ENCODE data around the gene FUT6.

The FUT6 gene

DNA sequence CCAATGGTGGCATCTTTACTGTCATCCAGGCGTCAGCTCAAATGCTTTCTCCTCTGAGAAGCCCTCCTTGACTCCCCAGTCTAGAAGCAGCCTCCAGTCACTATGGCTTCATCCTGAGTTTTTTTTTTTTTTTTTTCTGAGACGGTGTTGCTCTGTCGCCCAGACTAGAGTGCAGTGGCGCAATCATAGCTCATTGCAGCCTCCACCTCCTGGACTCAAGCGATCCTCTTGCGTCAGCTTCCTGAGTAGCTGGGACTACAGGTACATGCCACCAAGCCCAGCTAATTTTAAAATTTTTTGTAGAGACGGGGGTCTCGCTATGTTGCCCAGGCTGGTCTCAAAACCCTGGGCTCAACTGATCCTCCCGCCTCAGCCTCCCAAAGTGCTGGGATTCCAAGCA is 30.4 kb downstream of the FUT6 start:
- no peak for FAIRE-seq
- no peak for DNase-seq (ENCODE audit: extremely low spot score, insufficient read length, low read depth)

DNA sequence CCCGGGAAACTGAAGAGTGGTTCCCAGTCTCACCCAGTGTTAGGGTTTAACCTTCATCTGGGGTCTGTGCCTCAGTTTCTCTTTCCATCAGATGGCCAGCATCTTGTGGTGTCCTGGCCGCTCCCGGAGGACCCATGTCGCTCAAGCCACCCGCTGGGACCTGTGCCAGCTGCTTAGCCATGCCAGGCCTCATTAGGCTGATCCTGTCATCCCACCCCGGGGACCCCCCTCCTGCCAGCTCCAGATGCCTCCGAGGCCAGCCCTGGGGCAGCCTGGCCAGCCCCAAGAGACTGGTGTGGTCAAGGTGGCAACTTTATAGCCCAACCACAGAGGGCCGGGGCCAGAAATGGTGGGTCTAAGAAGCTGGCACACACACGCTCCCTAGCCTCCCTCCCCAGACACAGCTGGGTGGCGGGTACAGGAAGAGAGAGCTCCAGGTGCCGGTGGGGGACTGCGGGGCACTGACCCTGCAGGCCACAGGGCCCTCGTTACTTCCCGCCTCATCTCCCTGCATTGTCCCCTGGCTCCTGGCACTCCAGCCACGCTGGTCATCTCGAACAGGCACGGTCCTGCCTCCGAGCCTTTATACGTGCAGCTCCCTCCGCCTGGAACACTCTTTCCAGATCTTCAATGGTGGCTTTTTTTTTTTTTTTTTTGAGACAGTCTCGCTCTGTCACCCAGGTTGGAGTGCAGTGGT is 31.2 kb downstream of the FUT6 start:
- FAIRE-seq, result no peak
- DNase-seq (ENCODE audit: extremely low spot score, insufficient read length, low read depth), result no peak

DNA sequence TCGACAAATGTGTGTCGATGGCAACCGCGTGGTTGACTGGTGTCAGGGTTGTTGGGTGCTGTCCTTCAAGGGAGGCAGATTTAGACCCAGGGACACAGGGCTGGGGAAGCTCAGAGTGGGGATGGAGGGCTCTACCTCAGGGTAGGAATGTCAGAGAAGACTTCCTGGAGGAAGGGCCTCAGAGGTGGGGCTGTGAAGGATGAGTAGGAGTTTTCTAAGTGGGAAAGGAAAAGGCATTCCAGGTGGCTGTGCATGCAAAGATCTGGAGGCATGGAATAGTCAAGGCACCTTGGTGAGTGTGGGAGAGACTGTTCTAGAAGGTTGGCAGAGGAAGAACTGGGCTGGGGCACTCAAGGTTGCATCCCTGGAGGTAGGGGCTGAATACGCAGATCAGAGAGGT is 32.6 kb downstream of the FUT6 start:
- FAIRE-seq (no peak), DNase-seq (ENCODE audit: extremely low spot score, insufficient read length, low read depth) (no peak)

DNA sequence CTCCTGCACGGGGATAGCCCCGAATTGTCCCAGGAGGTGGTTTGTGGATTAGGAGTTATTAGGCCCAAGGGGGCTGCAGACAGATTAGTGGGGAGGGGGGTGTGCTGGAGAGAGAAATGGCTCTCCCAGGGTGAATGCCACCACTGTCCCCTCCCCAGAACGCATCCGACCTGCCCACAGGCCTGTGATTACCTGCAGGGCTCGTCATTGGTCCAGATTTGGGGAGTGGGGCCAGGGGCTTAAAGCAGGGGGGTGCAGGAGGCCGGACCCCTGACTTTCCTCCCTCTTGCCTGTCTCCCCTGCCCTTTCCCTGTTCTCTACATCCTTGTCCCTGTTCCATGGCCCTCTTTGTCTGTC is 33.4 kb downstream of the FUT6 start:
- no peak for FAIRE-seq

DNA sequence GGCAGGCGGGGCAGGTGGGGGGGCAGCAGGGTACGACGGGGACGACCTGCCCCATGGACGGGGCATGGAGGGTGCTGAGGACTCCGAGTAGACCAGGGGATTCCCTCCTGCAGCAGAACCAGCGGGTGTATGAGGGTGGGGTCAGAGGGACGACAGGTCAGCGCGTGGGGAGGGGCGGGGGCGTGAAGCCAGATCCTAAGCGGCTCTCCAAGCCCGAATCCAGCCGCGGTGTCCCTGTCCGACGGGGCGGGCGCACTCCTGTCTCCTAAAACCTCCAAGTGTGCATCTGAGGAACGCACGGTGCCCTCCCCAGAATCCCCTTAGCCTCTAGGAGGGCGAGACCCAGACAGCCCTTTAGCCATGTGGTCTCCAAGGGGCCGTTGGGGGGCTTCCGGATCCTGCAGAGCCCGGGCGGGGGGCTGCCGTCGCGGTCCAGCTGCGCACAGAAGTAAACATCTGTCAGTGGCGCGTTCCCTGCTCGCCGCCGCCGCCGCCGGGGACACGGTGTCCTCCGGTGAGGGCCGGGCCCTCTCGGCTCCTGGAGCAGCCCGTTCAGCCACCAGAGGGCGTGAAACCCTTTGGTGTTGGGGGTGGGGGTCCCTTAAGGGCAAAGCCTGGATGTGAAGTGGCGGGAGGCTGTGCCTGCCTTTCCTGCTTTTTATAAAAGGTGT is 33.9 kb downstream of the FUT6 start:
- FAIRE-seq, result no peak

More for the DNA sequence above, 33.4 kb downstream of the FUT6 start:
- DNase-seq (ENCODE audit: extremely low spot score, insufficient read length, low read depth), result no peak

GRCh38 chr19:5804516-5805461 is 34.7 kb downstream of the FUT6 start, which contains the start of gene NRTN:
NRTN (plus strand) TSS chr19:5805067; CDS start chr19:5824166, 19,099 bp downstream.
- no peak for DNase-seq (ENCODE audit: extremely low spot score, insufficient read length, low read depth)
- FAIRE-seq, result no peak

More for the DNA sequence above, 33.9 kb downstream of the FUT6 start:
- no peak for DNase-seq (ENCODE audit: extremely low spot score, insufficient read length, low read depth)

- peak; percentile 90 for DNase-seq (ENCODE audit: extremely low spot score, insufficient read length, low read depth)
- FAIRE-seq, result peak; percentile 86
Observed at GRCh38 chr19:5803752-5804515, 35.6 kb downstream of the FUT6 start.

- FAIRE-seq (no peak), DNase-seq (ENCODE audit: extremely low spot score, insufficient read length, low read depth) (no peak)
Observed at GRCh38 chr19:5803441-5803751, 36.1 kb downstream of the FUT6 start.

DNA sequence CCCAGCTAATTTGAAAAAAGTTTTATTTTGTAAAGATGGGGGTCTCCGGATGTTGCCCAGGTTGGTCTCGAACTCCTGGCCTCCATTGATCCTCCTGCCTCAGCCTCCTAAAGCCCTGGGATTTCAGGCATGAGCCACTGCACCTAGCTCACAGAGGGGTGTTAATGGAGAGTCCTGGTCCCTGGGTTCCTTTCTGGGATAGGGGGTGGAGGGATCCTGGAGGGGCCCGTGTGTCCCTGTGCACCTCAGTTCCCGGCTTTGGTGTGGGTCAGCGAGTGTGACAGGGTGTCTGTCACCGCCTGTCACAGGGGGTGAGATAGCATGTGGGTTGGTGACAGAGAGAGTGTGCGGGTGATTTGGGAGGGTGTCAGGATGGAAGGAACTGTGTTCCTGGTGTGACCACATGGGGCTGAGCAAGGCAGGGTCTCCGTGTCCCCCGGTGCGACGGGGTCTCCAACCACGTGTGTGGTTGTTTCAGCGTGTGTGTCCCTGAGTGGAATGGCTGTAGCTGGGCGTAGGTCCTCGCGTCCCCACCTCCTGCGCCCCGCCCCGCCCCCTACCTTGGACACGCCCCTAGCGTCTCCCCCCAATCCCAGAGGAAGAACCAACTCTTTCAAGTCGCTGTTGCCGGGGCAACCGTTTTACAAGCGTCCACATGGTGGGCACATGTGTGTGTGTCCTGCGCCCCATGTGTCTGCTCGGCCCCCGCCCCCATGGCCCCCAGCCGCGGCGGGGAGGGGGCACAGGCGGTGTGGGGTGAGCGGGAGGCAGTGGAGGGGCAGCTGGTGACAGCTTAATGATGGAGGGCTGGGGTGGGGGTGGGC is 37.5 kb downstream of the FUT6 start:
- FAIRE-seq, result no peak
- no peak for DNase-seq (ENCODE audit: extremely low spot score, insufficient read length, low read depth)

DNA sequence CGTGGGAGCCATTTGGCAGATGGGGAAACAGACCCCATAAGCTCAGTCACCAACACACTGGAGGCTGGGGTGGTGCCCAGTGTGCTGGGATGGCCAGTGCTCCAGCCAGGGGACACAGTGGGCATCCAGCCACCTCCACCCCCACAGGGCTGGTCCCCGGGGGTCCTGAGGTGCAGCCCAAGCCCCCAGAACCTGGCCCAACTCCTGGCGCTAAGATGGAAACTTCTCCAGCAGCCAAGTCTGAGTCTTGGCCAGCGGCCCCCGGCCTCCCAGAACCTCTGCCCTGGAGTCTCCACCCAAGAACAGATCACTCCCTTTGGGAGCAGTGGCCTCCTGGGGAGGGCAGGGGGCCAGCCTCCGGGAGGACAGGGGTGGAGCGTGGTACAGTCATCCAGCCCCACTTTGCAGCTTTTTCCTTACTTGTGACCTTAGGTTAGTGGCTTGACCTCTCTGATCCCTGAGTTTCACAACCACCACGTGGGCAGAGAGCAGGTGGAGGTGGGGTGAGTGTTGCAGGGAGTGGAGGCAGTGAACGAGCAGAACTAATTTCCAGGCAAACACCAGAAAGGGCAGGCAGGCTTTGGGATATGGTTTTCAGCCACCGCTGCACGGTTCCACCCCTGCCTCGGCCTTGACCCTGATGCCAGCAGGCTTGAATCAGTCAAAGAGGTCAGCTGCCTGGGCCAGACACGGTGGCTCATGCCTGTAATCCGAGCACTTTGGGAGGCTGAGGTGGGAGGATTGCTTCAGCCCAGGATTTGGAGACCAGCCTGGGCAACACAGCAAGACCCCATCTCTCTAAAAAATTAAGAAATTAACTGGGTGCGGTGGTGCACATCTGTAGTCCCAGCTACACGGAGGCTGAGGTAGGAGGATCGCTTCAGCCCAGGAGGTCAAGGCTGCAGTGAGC is 38.9 kb downstream of the FUT6 start:
- FAIRE-seq, result no peak
- no peak for DNase-seq (ENCODE audit: extremely low spot score, insufficient read length, low read depth)

DNA sequence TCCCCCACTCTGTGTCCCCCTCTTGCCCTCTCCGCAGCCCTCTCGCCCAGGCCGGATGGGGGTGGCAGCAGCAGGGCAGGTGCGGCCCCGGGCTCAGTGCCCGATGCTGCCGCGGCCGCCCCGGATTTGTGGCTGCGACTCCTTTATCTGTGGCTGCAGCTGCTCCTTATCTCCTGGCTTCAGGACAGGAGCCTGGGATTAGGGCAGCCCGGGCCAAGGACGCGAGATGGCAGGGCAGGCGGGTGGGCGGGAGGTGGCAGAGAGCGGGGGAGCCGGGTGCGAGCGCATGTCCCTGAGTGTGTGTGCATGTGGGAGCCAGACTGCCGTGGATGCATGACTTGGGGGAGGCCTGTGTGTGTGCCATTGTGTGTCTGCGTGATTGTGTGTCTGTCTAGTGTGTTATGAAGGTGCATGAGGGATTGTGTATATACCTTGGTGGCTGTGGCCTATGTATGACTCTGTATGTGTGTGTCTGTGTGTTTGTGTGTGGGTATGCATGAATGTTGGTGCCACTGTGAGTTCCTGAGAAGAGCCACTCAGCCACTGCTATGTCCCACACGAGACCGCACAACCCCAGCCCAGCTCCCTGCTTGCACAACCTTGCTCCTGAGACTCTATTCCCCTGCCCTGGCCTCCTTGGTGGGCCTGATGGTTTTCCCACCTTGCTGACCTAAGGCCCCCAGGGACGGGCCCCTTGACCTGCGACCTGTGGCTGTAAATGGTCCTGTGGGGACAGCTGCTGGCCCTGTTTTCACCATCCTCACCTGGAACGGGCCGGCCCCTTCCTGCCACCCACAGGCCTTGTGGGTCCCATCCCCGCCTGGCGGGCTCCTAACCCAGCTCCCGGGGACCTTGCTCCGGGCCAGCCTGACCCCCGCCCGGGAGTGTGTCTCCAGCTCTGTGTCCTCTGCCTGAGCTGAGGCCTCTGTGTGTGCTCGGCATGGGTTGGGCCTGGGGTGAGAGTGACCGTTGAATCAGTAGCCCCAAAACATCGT is 40.0 kb downstream of the FUT6 start:
- FAIRE-seq, result no peak
- DNase-seq (ENCODE audit: extremely low spot score, insufficient read length, low read depth), result no peak

DNA sequence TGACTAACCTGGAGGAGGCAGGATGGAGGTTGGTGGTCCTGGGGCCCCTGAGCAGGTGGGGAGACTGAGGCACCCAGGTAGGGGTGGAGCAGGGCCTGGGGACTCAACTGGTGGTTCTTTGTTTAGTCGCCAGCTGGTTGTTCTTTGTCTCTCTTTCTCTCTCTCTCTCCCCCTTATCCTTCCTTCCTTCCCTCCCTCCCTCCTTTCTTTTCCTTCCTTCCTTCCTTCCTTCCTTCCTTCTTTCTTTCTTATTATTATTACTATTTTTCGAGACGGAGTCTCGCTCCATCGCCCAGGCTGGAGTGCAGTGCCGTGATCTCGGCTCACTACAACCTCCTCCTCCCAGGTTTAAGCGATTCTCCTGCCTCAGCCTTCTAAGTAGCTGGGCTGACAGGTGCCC is 41.3 kb downstream of the FUT6 start:
- FAIRE-seq, result no peak

GRCh38 chr19:5795382-5795919 is 44.1 kb downstream of the FUT6 start:
- no peak for DNase-seq (ENCODE audit: extremely low spot score, insufficient read length, low read depth)
- FAIRE-seq, result no peak

More for the DNA sequence above, 41.3 kb downstream of the FUT6 start:
- DNase-seq (ENCODE audit: extremely low spot score, insufficient read length, low read depth), result no peak

DNA sequence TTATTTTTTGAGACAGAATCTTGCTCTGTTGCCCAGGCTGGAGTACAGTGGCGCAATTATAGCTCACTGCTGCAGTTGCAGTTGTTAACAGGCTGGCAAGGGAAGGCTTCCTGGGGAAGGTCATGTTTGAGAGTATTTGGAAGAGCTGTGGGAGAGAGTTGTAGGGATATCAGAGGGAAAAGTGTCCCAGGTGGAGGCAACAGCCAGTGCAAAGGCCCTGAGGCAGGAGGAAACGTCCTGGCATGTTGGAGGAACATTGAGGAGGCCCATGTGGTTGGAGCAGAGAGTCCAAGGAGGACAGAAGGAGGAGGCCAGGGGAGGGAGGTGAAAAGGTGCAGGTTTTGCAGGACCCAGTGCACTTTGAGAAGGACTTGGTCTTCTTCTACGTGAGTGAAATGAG is 46.3 kb downstream of the FUT6 start:
- FAIRE-seq, result no peak
- no peak for DNase-seq (ENCODE audit: extremely low spot score, insufficient read length, low read depth)

GRCh38 chr19:5792224-5792623 is 47.3 kb downstream of the FUT6 start:
- DNase-seq (ENCODE audit: extremely low spot score, insufficient read length, low read depth) (no peak), FAIRE-seq (no peak)

GRCh38 chr19:5790559-5791520 is 48.7 kb downstream of the FUT6 start, which contains the start of gene DUS3L:
DUS3L (minus strand) TSS chr19:5791163; CDS start chr19:5791141, 22 bp downstream.
- peak; percentile 100 for FAIRE-seq
- DNase-seq (ENCODE audit: extremely low spot score, insufficient read length, low read depth), result peak; percentile 99

All from GM18507 (cell line).